ENCODE measurements around the gene SRSF11.

DNA sequence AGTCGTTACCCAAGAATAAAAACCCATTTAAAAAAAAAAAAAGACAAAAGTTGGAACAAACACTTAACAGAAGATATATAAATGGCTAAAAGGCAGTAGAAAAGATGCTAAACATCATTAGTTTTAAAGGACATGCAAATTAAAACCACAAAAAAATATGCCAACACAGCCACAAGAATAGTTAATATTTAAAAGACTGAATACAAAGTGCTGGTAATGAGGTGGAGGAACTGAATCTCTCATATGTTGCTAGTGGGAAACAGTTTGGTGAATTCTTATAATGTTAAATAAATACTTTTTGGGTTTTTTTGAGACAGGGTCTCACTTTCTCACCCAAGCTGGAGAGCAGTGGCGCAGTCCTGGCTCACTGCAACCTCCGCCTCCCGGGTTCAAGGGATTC lies 25.8 kb upstream of the SRSF11 start:
- TF ChIP-seq, protein P1, sequence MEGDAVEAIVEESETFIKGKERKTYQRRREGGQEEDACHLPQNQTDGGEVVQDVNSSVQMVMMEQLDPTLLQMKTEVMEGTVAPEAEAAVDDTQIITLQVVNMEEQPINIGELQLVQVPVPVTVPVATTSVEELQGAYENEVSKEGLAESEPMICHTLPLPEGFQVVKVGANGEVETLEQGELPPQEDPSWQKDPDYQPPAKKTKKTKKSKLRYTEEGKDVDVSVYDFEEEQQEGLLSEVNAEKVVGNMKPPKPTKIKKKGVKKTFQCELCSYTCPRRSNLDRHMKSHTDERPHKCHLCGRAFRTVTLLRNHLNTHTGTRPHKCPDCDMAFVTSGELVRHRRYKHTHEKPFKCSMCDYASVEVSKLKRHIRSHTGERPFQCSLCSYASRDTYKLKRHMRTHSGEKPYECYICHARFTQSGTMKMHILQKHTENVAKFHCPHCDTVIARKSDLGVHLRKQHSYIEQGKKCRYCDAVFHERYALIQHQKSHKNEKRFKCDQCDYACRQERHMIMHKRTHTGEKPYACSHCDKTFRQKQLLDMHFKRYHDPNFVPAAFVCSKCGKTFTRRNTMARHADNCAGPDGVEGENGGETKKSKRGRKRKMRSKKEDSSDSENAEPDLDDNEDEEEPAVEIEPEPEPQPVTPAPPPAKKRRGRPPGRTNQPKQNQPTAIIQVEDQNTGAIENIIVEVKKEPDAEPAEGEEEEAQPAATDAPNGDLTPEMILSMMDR (IDR thresholded peaks at IDR 0.05) = no peak
- TF ChIP-seq POLR2AphosphoS5 (IDR thresholded peaks at IDR 0.05) = no peak

Measured in sigmoid colon (tissue), 4 donors.